Gastroesophageal sphincter (tissue), 3 donors: ENCODE results near the gene ABCA5.

ENCODE experiments used
- CTCF ChIP-seq, 4 experiments: fragments of 200-600 bp in 2 of 4; fragments of 450-650 bp in 2 of 4; sonication (generic) in 1 of 4; IDR thresholded peaks; one replicate each; pipeline ENCODE4 v1.5.1; 2017 to 2019; ENCODE audit warnings: antibody characterized with exemption in 4 of 4, mild to moderate bottlenecking in 2 of 4, moderate library complexity in 2 of 4
- EP300 ChIP-seq: sonication (generic); formaldehyde crosslinking; IDR thresholded peaks from one replicate; pipeline ENCODE4 v1.6.1; 2017; ENCODE audit warnings: antibody characterized with exemption, mild to moderate bottlenecking
- POLR2A ChIP-seq, 2 donors: fragments of 450-650 bp; IDR thresholded peaks; one replicate each; pipeline ENCODE4 v1.6.1; 2017; ENCODE audit warnings: antibody characterized with exemption in 2 of 2, mild to moderate bottlenecking in 2 of 2, moderate library complexity in 1 of 2
- POLR2AphosphoS5 ChIP-seq: sonication (generic); formaldehyde crosslinking; IDR thresholded peaks from one replicate; pipeline ENCODE4 v1.6.1; 2017; ENCODE audit warnings: antibody characterized with exemption

GRCh38 chr17:69357701-69358100 is 30.8 kb upstream of the ABCA5 start:
- TF ChIP-seq POLR2A (IDR thresholded peaks at IDR 0.05) (no peak), POLR2AphosphoS5 (no peak), CTCF (IDR thresholded peaks at IDR 0.05) (no peak), EP300 (no peak)
